Sigmoid colon (tissue), 7 donors: ENCODE data around the gene CREB3L2. TPM values are rescaled to one million over a fixed set of nuclear protein-coding genes. Genes with fewer than 3 reads are reported as not detected.

ENCODE experiments used
- DNase-seq: peaks from one replicate; pipeline ENCODE4 v3.0.0-alpha.2; 2019
- H3K27ac ChIP-seq, 4 donors: fragments of 200-600 bp; sonication (generic); one replicate each; pipeline ENCODE4 v1.5.1; 2016 to 2019; ENCODE audit warnings: mild to moderate bottlenecking in 1 of 4
- H3K27me3 ChIP-seq, 3 donors: fragments of 200-600 bp; sonication (generic); one replicate each; pipeline ENCODE4 v1.5.1; 2019; ENCODE audit warnings: mild to moderate bottlenecking in 1 of 3
- H3K36me3 ChIP-seq, 4 donors: fragments of 200-600 bp; sonication (generic); one replicate each; pipeline ENCODE4 v1.5.1; 2016 to 2019
- H3K4me1 ChIP-seq, 4 donors: fragments of 200-600 bp; sonication (generic); one replicate each; pipeline ENCODE4 v1.5.1; 2017 to 2019
- H3K4me3 ChIP-seq, 4 donors: fragments of 200-600 bp; sonication (generic); one replicate each; pipeline ENCODE4 v1.5.1; 2017 to 2019; ENCODE audit warnings: mild to moderate bottlenecking in 2 of 4, moderate library complexity in 1 of 4
- H3K9me3 ChIP-seq, 4 donors: fragments of 200-600 bp in 3 of 4; sonication (generic) in 3 of 4; one replicate each; pipeline versions ENCODE4 v1.5.1 to v1.6.1; 2013 to 2019
- EP300 ChIP-seq, 4 donors: sonication (generic); formaldehyde crosslinking; IDR thresholded peaks; one replicate each; pipeline ENCODE4 v1.6.1; 2017; ENCODE audit warnings: antibody characterized with exemption in 4 of 4
- POLR2A ChIP-seq, 2 donors: fragments of 450-650 bp; IDR thresholded peaks; one replicate each; pipeline ENCODE4 v1.6.1; 2016; ENCODE audit warnings: antibody characterized with exemption in 2 of 2, mild to moderate bottlenecking in 2 of 2, moderate library complexity in 2 of 2
- POLR2AphosphoS5 ChIP-seq, 4 donors: sonication (generic); formaldehyde crosslinking; IDR thresholded peaks; one replicate each; pipeline ENCODE4 v1.6.1; 2017; ENCODE audit warnings: antibody characterized with exemption in 4 of 4
- whole genome bisulfite sequencing, 2 donors: extraction: QIAGEN DNeasy Blood & Tissue Kit; methylation state at CpG; one replicate each; pipeline ENCODE4 v1.1.7; 2013; 5-methylcytosine and 5-hydroxymethylcytosine counted together
- intact Hi-C: fragments of 100-400 bp; cut with DNase I; formaldehyde crosslinking; loops from one replicate; pipeline ENCODE4 v1.15.1; 2023
- polyA plus RNA-seq, 3 donors: library from polyadenylated mRNA; stranded (reverse); fragments of 200-250 nt; gene quantifications; one replicate each; pipeline ENCODE4 v1.2.3, GENCODE V29; 2013
- total RNA-seq, 4 donors: library from RNA; depleted of rRNA; stranded (reverse); fragments of >200 nt; gene quantifications; one replicate each; pipeline ENCODE4 v1.1.0, GENCODE V29; 2016
- TF ChIP-seq, protein P1 (sequence below), 4 experiments: fragments of 450-650 bp in 3 of 4; fragments of 200-600 bp in 1 of 4; IDR thresholded peaks; one replicate each; pipeline ENCODE4 v1.5.1; 2016 to 2019; ENCODE audit warnings: antibody characterized with exemption in 4 of 4, mild to moderate bottlenecking in 3 of 4, moderate library complexity in 2 of 4
- donor health status: healthy with polysubstance abuse.
- donor health status: Bipolar disorder and iron deficiency.
- donor health status: healthy.

The CREB3L2 gene
- total and polyA plus RNA-seq, 7 donors = 3.0 to 41.3 (median 26.0) TPM

DNA sequence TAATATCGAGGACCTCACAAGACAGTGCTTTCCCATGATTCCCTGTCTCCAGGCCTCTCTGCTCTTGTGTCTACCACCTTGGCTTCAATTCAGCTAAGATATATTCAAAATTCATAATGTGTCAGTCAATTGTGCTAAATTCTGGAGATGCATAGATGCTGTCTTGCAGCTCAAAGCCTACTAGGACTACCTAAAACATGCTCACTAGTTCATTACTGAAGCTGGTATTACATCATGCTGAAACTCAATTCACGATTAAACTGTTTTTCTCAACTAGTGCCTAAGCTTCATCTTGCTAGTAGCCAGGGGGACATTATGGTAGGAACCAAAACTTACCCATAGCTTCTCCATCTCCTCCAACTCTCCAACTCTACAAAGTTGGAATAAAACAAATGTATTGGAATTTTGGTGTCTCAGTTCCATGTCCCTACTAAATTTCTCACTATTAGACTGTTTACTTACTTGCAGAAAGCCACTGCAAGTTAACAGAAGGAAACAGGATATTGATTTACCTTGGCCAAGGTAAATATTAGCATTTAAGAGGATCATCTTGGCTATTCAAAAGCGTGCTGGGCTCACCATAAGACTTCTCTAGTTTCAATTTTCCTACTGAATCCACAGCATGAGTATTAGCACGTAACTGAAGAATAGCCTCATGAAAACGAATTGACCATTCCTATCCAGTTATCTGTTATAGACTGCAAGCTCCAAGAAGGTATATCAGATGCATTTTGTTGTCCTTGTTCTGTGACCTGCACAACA lies 53.6 kb downstream of the CREB3L2 start:
- peak overlapping the region in 1 of 4 donors; percentile 1 for H3K27ac ChIP-seq
- WGBS, 2 donors = 80 to 81% methylated on average over 5 of the region's 5 CpGs

DNA sequence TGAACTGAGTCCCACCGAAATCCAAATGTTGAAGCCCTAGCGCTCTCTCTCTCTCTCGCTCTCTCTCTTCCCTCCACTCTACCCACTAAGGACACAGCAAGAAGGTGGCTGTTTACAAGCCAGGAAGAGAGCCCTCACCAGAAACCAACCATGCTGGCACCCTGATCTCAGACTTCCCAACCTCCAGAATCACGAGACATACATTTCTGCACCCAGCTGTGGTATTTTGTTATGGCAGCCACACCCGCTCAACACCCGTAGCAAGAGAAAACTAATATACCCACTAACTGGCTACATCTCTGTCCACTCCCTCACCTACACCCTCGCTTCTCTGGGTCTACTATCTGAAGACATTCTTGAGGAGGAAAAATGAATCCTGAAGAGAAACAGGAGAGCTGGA lies 54.8 kb downstream of the CREB3L2 start:
- intact Hi-C loops = no loop called here
- Histone ChIP-seq H3K36me3 (no peaks in the 10 kb centered on the region), H3K4me3 (no peak overlapping the region), H3K27ac (peak overlapping the region in 2 of 4 donors; percentile 1 to 29), H3K4me1 (peaks cover 0 to 76% (median 58%) of the 10 kb centered on the region in 4 donors), H3K27me3 (no peaks in the 10 kb centered on the region), H3K9me3 (no peaks in the 10 kb centered on the region)
- no peak for DNase-seq
- WGBS, 2 donors = 76 to 86% methylated on average over 7 of the region's 7 CpGs
- TF ChIP-seq POLR2A (IDR thresholded peaks at IDR 0.05) = no peak

More for the DNA sequence above, 53.6 kb downstream of the CREB3L2 start:
- intact Hi-C loops = no loop called here
- H3K9me3 ChIP-seq = no peaks in the 10 kb centered on the region
- H3K4me1 ChIP-seq = peaks cover 0 to 76% (median 57%) of the 10 kb centered on the region in 4 donors
- no peaks in the 10 kb centered on the region for H3K27me3 ChIP-seq
- H3K4me3 ChIP-seq = no peak overlapping the region
- DNase-seq = no peak
- H3K36me3 ChIP-seq = no peaks in the 10 kb centered on the region
- TF ChIP-seq EP300 (IDR thresholded peaks at IDR 0.05) (no peak), POLR2A (IDR thresholded peaks at IDR 0.05) (no peak), POLR2AphosphoS5 (IDR thresholded peaks at IDR 0.05) (no peak)
- TF ChIP-seq, protein P1, sequence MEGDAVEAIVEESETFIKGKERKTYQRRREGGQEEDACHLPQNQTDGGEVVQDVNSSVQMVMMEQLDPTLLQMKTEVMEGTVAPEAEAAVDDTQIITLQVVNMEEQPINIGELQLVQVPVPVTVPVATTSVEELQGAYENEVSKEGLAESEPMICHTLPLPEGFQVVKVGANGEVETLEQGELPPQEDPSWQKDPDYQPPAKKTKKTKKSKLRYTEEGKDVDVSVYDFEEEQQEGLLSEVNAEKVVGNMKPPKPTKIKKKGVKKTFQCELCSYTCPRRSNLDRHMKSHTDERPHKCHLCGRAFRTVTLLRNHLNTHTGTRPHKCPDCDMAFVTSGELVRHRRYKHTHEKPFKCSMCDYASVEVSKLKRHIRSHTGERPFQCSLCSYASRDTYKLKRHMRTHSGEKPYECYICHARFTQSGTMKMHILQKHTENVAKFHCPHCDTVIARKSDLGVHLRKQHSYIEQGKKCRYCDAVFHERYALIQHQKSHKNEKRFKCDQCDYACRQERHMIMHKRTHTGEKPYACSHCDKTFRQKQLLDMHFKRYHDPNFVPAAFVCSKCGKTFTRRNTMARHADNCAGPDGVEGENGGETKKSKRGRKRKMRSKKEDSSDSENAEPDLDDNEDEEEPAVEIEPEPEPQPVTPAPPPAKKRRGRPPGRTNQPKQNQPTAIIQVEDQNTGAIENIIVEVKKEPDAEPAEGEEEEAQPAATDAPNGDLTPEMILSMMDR (IDR thresholded peaks at IDR 0.05) = no peak

DNA sequence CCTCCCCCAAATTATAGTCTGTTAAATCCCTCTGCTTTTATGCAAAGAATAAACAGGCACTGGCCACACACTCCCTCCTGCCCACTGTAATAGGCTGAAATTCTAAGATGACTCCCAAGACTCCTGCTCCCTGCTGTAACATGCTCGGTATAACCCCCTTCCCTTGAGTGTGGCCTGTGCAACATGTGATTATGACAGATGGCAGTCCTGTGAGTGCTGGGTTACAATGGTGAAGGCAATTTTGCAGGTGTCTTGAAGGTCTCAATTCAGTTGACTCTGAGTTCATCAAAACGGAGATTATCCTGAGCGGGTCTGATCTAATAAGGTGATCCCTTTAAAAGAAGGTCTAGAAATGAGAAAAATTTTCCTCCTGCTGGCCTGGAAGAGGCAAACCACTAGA lies 55.9 kb downstream of the CREB3L2 start:
- H3K27ac ChIP-seq = peak overlapping the region in 1 of 4 donors; percentile 78
- H3K27me3 ChIP-seq = no peaks in the 10 kb centered on the region
- H3K9me3 ChIP-seq = no peaks in the 10 kb centered on the region
- no peak overlapping the region for H3K4me3 ChIP-seq
- WGBS, 2 donors = 94% methylated on average over 3 of the region's 3 CpGs
- DNase-seq = no peak
- H3K36me3 ChIP-seq = no peaks in the 10 kb centered on the region
- intact Hi-C loops = no loop called here
- TF ChIP-seq POLR2A (IDR thresholded peaks at IDR 0.05) = no peak
- TF ChIP-seq, protein P1 (IDR thresholded peaks at IDR 0.05) = no peak
- no peak for TF ChIP-seq POLR2AphosphoS5 (IDR thresholded peaks at IDR 0.05)
- TF ChIP-seq EP300 (IDR thresholded peaks at IDR 0.05) = no peak
- peaks cover 0 to 76% (median 60%) of the 10 kb centered on the region in 4 donors for H3K4me1 ChIP-seq

DNA sequence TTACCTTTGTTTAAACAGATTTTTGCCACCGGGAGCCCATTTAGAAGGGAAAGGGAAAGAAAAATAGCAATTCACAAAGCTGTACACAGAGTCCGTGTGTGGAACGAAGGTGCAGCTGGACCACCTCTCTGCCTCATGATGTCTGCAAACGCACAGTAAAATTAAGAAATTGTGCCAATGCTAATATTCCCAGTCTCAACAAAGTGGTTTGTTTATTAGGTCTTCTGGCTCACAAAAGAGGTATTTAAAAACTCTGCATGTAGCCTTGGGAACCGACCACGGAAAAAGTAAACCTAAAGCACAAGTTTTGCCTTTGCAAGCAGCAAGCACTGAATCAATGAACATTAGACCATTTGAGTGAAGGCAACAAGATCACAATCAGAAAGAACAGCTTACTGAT lies 57.7 kb downstream of the CREB3L2 start:
- H3K27ac ChIP-seq = peak overlapping the region; percentile 53 to 78 (median 68)
- intact Hi-C loops = no loop called here
- DNase-seq = no peak
- H3K36me3 ChIP-seq = no peaks in the 10 kb centered on the region
- no peak overlapping the region for H3K4me3 ChIP-seq
- H3K9me3 ChIP-seq = no peaks in the 10 kb centered on the region
- WGBS, 2 donors = 79 to 88% methylated on average over 6 of the region's 6 CpGs
- H3K4me1 ChIP-seq = peaks cover 0 to 85% (median 71%) of the 10 kb centered on the region in 4 donors
- TF ChIP-seq EP300 (IDR thresholded peaks at IDR 0.05) = no peak
- TF ChIP-seq, protein P1 (IDR thresholded peaks at IDR 0.05) = no peak
- peak in 1 of 4 donors; percentile 34 for TF ChIP-seq POLR2AphosphoS5 (IDR thresholded peaks at IDR 0.05)
- no peaks in the 10 kb centered on the region for H3K27me3 ChIP-seq

GRCh38 chr7:137943132-137943551 lies 58.7 kb downstream of the CREB3L2 start:
- no peak overlapping the region for H3K4me3 ChIP-seq
- peak overlapping the region; percentile 53 to 78 (median 68) for H3K27ac ChIP-seq
- H3K27me3 ChIP-seq = no peaks in the 10 kb centered on the region
- peak in 2 of 4 donors; percentile 20 to 50 for TF ChIP-seq EP300 (IDR thresholded peaks at IDR 0.05)
- TF ChIP-seq, protein P1 (IDR thresholded peaks at IDR 0.05) = no peak
- peak in 3 of 4 donors; percentile 59 to 69 (median 61) for TF ChIP-seq POLR2AphosphoS5 (IDR thresholded peaks at IDR 0.05)
- no peak for TF ChIP-seq POLR2A (IDR thresholded peaks at IDR 0.05)
- H3K9me3 ChIP-seq = no peaks in the 10 kb centered on the region
- H3K36me3 ChIP-seq = no peaks in the 10 kb centered on the region
- peaks cover 0 to 85% (median 66%) of the 10 kb centered on the region in 4 donors for H3K4me1 ChIP-seq
- intact Hi-C loops = no loop called here
- WGBS, 2 donors = 87 to 88% methylated on average over 2 of the region's 2 CpGs
- DNase-seq = no peak
